ENCODE measurements around the gene TMEM61.

Gene TMEM61

GRCh38 chr1:55033265-55033614, 52.8 kb downstream of the TMEM61 start:
- Histone ChIP-seq H3K9me3 (replicated peaks; ENCODE audit: insufficient read depth, low read length) (no peaks in the 10 kb centered on the region), H3K36me3 (replicated peaks; ENCODE audit: insufficient read depth, low read length) (no peaks in the 10 kb centered on the region), H3K4me1 (ENCODE audit: low read length) (no peaks in the 10 kb centered on the region), H3K4me3 (ENCODE audit: low read length) (no peak overlapping the region), H2AFZ (ENCODE audit: low read length) (no peak overlapping the region), H3K27ac (ENCODE audit: low read length) (no peak overlapping the region), H3K79me2 (ENCODE audit: low read length) (no peaks in the 10 kb centered on the region), H3K9ac (ENCODE audit: low read length) (no peak overlapping the region), H3F3A (ENCODE audit: insufficient read depth, low read length) (no peaks in the 10 kb centered on the region), H4K20me1 (ENCODE audit: insufficient read depth, low read length) (no peaks in the 10 kb centered on the region), H3K4me2 (ENCODE audit: low read depth, low read length) (no peak overlapping the region), H3K9me2 (replicated peaks; ENCODE audit: insufficient read depth, low read length) (no peaks in the 10 kb centered on the region), H3K27me3 (replicated peaks; ENCODE audit: insufficient read depth, low read length) (peaks cover 14% of the 10 kb centered on the region; the same call in 1 of the 2 replicates)
- no peak for DNase-seq
- no peak for TF ChIP-seq EZH2phosphoT487 (IDR thresholded peaks at IDR 0.05; ENCODE audit: low read length)
- TF ChIP-seq, protein P1, sequence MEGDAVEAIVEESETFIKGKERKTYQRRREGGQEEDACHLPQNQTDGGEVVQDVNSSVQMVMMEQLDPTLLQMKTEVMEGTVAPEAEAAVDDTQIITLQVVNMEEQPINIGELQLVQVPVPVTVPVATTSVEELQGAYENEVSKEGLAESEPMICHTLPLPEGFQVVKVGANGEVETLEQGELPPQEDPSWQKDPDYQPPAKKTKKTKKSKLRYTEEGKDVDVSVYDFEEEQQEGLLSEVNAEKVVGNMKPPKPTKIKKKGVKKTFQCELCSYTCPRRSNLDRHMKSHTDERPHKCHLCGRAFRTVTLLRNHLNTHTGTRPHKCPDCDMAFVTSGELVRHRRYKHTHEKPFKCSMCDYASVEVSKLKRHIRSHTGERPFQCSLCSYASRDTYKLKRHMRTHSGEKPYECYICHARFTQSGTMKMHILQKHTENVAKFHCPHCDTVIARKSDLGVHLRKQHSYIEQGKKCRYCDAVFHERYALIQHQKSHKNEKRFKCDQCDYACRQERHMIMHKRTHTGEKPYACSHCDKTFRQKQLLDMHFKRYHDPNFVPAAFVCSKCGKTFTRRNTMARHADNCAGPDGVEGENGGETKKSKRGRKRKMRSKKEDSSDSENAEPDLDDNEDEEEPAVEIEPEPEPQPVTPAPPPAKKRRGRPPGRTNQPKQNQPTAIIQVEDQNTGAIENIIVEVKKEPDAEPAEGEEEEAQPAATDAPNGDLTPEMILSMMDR (IDR thresholded peaks at IDR 0.05; ENCODE audit: low read length), result no peak
- TF ChIP-seq EZH2 (optimal IDR thresholded peaks at IDR 0.05; ENCODE audit: low read depth, low read length), result no peak

DNA sequence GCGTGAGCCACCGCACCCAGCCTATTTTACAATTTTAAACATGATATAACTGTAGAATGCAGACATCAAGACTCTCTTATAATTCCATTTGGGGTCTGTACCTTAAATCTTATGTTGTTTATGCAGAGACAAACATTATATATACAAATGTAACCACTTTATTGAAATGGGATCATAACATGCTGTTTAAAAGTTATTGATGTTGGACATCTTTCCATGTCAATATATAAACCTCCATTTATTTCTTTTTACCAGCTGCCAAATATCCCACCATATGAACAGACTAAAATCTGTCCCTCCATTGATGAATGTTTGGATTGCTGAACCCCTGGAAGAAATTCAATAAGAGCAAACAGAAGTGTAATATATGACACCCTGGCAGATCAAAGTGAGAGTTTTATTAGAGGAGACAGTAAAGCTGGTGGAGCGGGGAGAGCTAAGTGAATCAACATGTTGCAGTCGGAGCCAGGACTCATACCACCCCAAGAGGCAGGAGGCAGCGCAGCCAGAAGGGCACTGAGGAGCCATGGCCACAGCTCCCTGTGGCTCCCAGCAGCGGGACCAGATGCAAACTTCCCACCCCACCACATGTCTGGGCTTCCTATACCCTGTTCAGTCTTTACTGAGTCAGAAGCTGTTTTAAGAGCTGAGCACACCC, 54.2 kb downstream of the TMEM61 start:
- Histone ChIP-seq H3K9ac (ENCODE audit: low read length) (no peak overlapping the region), H4K20me1 (ENCODE audit: insufficient read depth, low read length) (no peaks in the 10 kb centered on the region), H3F3A (ENCODE audit: insufficient read depth, low read length) (no peaks in the 10 kb centered on the region), H2AFZ (ENCODE audit: low read length) (no peak overlapping the region), H3K36me3 (replicated peaks; ENCODE audit: insufficient read depth, low read length) (no peaks in the 10 kb centered on the region), H3K9me2 (replicated peaks; ENCODE audit: insufficient read depth, low read length) (no peaks in the 10 kb centered on the region), H3K4me3 (ENCODE audit: low read length) (no peak overlapping the region), H3K79me2 (ENCODE audit: low read length) (no peaks in the 10 kb centered on the region), H3K9me3 (replicated peaks; ENCODE audit: insufficient read depth, low read length) (no peaks in the 10 kb centered on the region), H3K27ac (ENCODE audit: low read length) (no peak overlapping the region), H3K4me1 (ENCODE audit: low read length) (no peaks in the 10 kb centered on the region), H3K27me3 (replicated peaks; ENCODE audit: insufficient read depth, low read length) (peaks cover 28% of the 10 kb centered on the region), H3K4me2 (ENCODE audit: low read depth, low read length) (no peak overlapping the region)
- TF ChIP-seq EZH2 (optimal IDR thresholded peaks at IDR 0.05; ENCODE audit: low read depth, low read length), result no peak
- TF ChIP-seq EZH2phosphoT487 (IDR thresholded peaks at IDR 0.05; ENCODE audit: low read length), result no peak
- TF ChIP-seq, protein P1 (IDR thresholded peaks at IDR 0.05; ENCODE audit: low read length), result no peak
- no peak for DNase-seq

DNA sequence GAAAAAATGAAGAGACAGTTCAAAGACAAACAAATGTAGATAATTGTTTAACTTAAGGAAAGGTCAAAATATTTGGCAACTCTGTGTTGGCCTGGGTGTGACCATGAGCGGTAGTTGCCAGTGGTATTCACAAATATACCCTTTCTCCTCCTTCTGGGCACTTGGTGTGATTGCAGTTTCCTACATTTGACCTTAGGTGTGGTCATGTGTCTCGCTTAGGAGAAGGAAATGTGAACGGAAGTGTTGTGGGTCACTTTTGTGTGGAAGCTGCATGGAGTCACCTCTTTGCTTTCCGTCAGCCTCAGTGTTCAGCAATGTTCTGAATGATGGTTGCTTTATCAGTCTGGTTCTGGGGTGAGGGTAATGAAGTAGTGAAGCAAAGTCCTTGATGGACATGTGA, 55.5 kb downstream of the TMEM61 start:
- no peaks in the 10 kb centered on the region for H3K4me1 ChIP-seq (ENCODE audit: low read length)
- no peaks in the 10 kb centered on the region for H3K79me2 ChIP-seq (ENCODE audit: low read length)
- H3F3A ChIP-seq (ENCODE audit: insufficient read depth, low read length), result no peaks in the 10 kb centered on the region
- no peaks in the 10 kb centered on the region for H3K36me3 ChIP-seq (replicated peaks; ENCODE audit: insufficient read depth, low read length)
- no peak for DNase-seq
- no peak overlapping the region for H3K27ac ChIP-seq (ENCODE audit: low read length)
- peaks cover 41% of the 10 kb centered on the region for H3K27me3 ChIP-seq (replicated peaks; ENCODE audit: insufficient read depth, low read length)
- no peak overlapping the region for H3K4me2 ChIP-seq (ENCODE audit: low read depth, low read length)
- H2AFZ ChIP-seq (ENCODE audit: low read length), result no peak overlapping the region
- no peaks in the 10 kb centered on the region for H3K9me3 ChIP-seq (replicated peaks; ENCODE audit: insufficient read depth, low read length)
- H3K9me2 ChIP-seq (replicated peaks; ENCODE audit: insufficient read depth, low read length), result no peaks in the 10 kb centered on the region
- no peak overlapping the region for H3K4me3 ChIP-seq (ENCODE audit: low read length)
- H3K9ac ChIP-seq (ENCODE audit: low read length), result no peak overlapping the region
- H4K20me1 ChIP-seq (ENCODE audit: insufficient read depth, low read length), result no peaks in the 10 kb centered on the region
- TF ChIP-seq EZH2phosphoT487 (IDR thresholded peaks at IDR 0.05; ENCODE audit: low read length), result no peak
- TF ChIP-seq EZH2 (optimal IDR thresholded peaks at IDR 0.05; ENCODE audit: low read depth, low read length), result no peak
- TF ChIP-seq, protein P1 (IDR thresholded peaks at IDR 0.05; ENCODE audit: low read length), result 0 out of 2 replicates have a peak, but pooled peaks have one; percentile 3
